GM12892 (cell line): ENCODE measurements around the gene FYB2.

Experiments
- POLR2A ChIP-seq: IDR thresholded peaks from 2 replicates; pipeline ENCODE4 v1.6.1; 2011; ENCODE audit warnings: low read depth, low read length, control low read depth
- POLR2AphosphoS5 ChIP-seq: IDR thresholded peaks from 2 replicates; pipeline ENCODE4 v1.6.1; 2011; ENCODE audit warnings: low read depth, low read length, control low read depth
- TAF1 ChIP-seq: IDR thresholded peaks from 2 replicates; pipeline ENCODE4 v1.6.1; 2011; ENCODE audit warnings: low read depth, mild to moderate bottlenecking, control low read depth, low read length, borderline replicate concordance

GRCh38 chr1:56688522-56689026, 130.6 kb downstream of the FYB2 start:
- TF ChIP-seq POLR2AphosphoS5 (no peak), POLR2A (no peak), TAF1 (no peak)
